Measurements from ENCODE around the gene SPNS2. TPM values are rescaled to one million over a fixed set of nuclear protein-coding genes. Genes with fewer than 3 reads are reported as not detected.
A peak's percentile ranks its signal among the peaks of the same experiment; 100 is the strongest.

The SPNS2 gene
- total and polyA plus RNA-seq, 2 donors (not counting 1 experiment from before 2014, with no cell fraction given), result 0.17 TPM; not detected in 1

GRCh38 chr17:4555873-4556759 is 57.4 kb downstream of the SPNS2 start:
- no peak for TF ChIP-seq EZH2 (IDR thresholded peaks at IDR 0.05; ENCODE audit: low read length, missing control alignments)
- TF ChIP-seq CTCF (conservative IDR thresholded peaks at IDR 0.05 in 1 of 2, IDR thresholded peaks at IDR 0.05 in 1 of 2; ENCODE audit: low read depth in 1 of 2, low read length in 2 of 2), result no peak

GRCh38 chr17:4556996-4557395 is 58.3 kb downstream of the SPNS2 start:
- Histone ChIP-seq H3K27ac (ENCODE audit: insufficient read depth, low read length) (no peak overlapping the region), H2AFZ (ENCODE audit: low read length) (no peak overlapping the region), H3K9ac (ENCODE audit: insufficient read depth, low read length) (no peak overlapping the region), H3K79me2 (ENCODE audit: control insufficient read depth, insufficient read depth, low read length) (peaks cover 19% of the 10 kb centered on the region), H4K20me1 (ENCODE audit: control insufficient read depth, extremely low read depth, insufficient read depth, low read length) (no peaks in the 10 kb centered on the region), H3K4me3 (replicated peaks in 1 of 4; ENCODE audit: control extremely low read depth in 1 of 4, insufficient read depth in 1 of 4, low read depth in 3 of 4, low read length in 4 of 4) (no peak overlapping the region), H3K27me3 (ENCODE audit: control insufficient read depth, insufficient read depth, low read length) (no peaks in the 10 kb centered on the region), H3K36me3 (ENCODE audit: control insufficient read depth, insufficient read depth, low read length) (peaks cover 9% of the 10 kb centered on the region), H3K4me1 (ENCODE audit: control insufficient read depth, extremely low read depth, insufficient read depth, low read length) (peaks cover 5% of the 10 kb centered on the region), H3K9me3 (ENCODE audit: control insufficient read depth, insufficient read depth, low read depth, low read length) (no peaks in the 10 kb centered on the region), H3K4me2 (ENCODE audit: extremely low read depth, insufficient read depth, low read length) (no peak overlapping the region)
- no peak for TF ChIP-seq CTCF (conservative IDR thresholded peaks at IDR 0.05 in 1 of 2, IDR thresholded peaks at IDR 0.05 in 1 of 2; ENCODE audit: low read depth in 1 of 2, low read length in 2 of 2)
- TF ChIP-seq EZH2 (IDR thresholded peaks at IDR 0.05; ENCODE audit: low read length, missing control alignments), result no peak
- no peak for DNase-seq (ENCODE audit: low read depth in 2 of 2)

More at GRCh38 chr17:4555873-4556759, 57.4 kb downstream of the SPNS2 start:
- Histone ChIP-seq H3K27ac (ENCODE audit: insufficient read depth, low read length) (no peak overlapping the region), H3K9me3 (ENCODE audit: control insufficient read depth, insufficient read depth, low read depth, low read length) (no peaks in the 10 kb centered on the region), H3K4me2 (ENCODE audit: extremely low read depth, insufficient read depth, low read length) (peak overlapping the region; percentile 86), H3K4me3 (replicated peaks in 1 of 4; ENCODE audit: control extremely low read depth in 1 of 4, insufficient read depth in 1 of 4, low read depth in 3 of 4, low read length in 4 of 4) (peak overlapping the region; percentile 88 to 97 (median 94)), H4K20me1 (ENCODE audit: control insufficient read depth, extremely low read depth, insufficient read depth, low read length) (no peaks in the 10 kb centered on the region), H2AFZ (ENCODE audit: low read length) (peak overlapping the region; percentile 76), H3K4me1 (ENCODE audit: control insufficient read depth, extremely low read depth, insufficient read depth, low read length) (peaks cover 5% of the 10 kb centered on the region), H3K79me2 (ENCODE audit: control insufficient read depth, insufficient read depth, low read length) (peaks cover 19% of the 10 kb centered on the region), H3K9ac (ENCODE audit: insufficient read depth, low read length) (peak overlapping the region; percentile 78), H3K27me3 (ENCODE audit: control insufficient read depth, insufficient read depth, low read length) (no peaks in the 10 kb centered on the region), H3K36me3 (ENCODE audit: control insufficient read depth, insufficient read depth, low read length) (peaks cover 13% of the 10 kb centered on the region)
- no peak for DNase-seq (ENCODE audit: low read depth in 2 of 2)

GRCh38 chr17:4557626-4558346 is 59.1 kb downstream of the SPNS2 start:
- Histone ChIP-seq H3K4me2 (ENCODE audit: extremely low read depth, insufficient read depth, low read length) (no peak overlapping the region), H3K36me3 (ENCODE audit: control insufficient read depth, insufficient read depth, low read length) (peaks cover 4% of the 10 kb centered on the region), H3K79me2 (ENCODE audit: control insufficient read depth, insufficient read depth, low read length) (peaks cover 19% of the 10 kb centered on the region), H2AFZ (ENCODE audit: low read length) (no peak overlapping the region), H3K9me3 (ENCODE audit: control insufficient read depth, insufficient read depth, low read depth, low read length) (no peaks in the 10 kb centered on the region), H3K9ac (ENCODE audit: insufficient read depth, low read length) (no peak overlapping the region), H3K27ac (ENCODE audit: insufficient read depth, low read length) (no peak overlapping the region), H3K4me3 (replicated peaks in 1 of 4; ENCODE audit: control extremely low read depth in 1 of 4, insufficient read depth in 1 of 4, low read depth in 3 of 4, low read length in 4 of 4) (no peak overlapping the region), H4K20me1 (ENCODE audit: control insufficient read depth, extremely low read depth, insufficient read depth, low read length) (no peaks in the 10 kb centered on the region), H3K27me3 (ENCODE audit: control insufficient read depth, insufficient read depth, low read length) (no peaks in the 10 kb centered on the region), H3K4me1 (ENCODE audit: control insufficient read depth, extremely low read depth, insufficient read depth, low read length) (peaks cover 5% of the 10 kb centered on the region)
- no peak for DNase-seq (ENCODE audit: low read depth in 2 of 2)
- TF ChIP-seq EZH2 (IDR thresholded peaks at IDR 0.05; ENCODE audit: low read length, missing control alignments) (no peak), CTCF (conservative IDR thresholded peaks at IDR 0.05 in 1 of 2, IDR thresholded peaks at IDR 0.05 in 1 of 2; ENCODE audit: low read depth in 1 of 2, low read length in 2 of 2) (no peak)
